ENCODE results near the gene NEU2.

DNA sequence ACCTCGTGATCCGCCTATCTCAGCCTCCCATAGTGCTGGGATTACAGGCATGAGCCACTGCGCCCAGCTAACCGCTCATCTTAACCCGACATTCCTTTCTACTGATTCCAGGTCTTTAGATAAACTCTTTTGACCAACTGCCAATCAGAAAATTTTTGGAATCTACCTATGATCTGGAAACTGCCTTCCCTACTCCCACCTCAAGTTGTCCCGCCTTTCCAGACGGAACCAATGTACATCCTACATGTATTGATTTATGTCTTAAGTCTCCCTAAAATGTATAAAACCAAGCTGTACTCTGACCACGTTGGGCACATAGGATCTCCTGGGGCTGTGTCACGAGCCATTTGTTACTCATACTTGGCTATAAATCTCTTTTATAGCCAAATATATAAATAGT, 3.2 kb upstream of the NEU2 start:
- TF ChIP-seq, protein P1, sequence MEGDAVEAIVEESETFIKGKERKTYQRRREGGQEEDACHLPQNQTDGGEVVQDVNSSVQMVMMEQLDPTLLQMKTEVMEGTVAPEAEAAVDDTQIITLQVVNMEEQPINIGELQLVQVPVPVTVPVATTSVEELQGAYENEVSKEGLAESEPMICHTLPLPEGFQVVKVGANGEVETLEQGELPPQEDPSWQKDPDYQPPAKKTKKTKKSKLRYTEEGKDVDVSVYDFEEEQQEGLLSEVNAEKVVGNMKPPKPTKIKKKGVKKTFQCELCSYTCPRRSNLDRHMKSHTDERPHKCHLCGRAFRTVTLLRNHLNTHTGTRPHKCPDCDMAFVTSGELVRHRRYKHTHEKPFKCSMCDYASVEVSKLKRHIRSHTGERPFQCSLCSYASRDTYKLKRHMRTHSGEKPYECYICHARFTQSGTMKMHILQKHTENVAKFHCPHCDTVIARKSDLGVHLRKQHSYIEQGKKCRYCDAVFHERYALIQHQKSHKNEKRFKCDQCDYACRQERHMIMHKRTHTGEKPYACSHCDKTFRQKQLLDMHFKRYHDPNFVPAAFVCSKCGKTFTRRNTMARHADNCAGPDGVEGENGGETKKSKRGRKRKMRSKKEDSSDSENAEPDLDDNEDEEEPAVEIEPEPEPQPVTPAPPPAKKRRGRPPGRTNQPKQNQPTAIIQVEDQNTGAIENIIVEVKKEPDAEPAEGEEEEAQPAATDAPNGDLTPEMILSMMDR (IDR thresholded peaks at IDR 0.05): no peak
- TF ChIP-seq POLR2A (IDR thresholded peaks at IDR 0.05): no peak
